K562 (cell line): Measurements from ENCODE around the gene GRIP1. TPM values are rescaled to one million over a fixed set of nuclear protein-coding genes. Genes with fewer than 3 reads are reported as not detected.

Source experiments
- MAFF ChIP-seq: IDR thresholded peaks from 2 replicates; pipeline ENCODE4 v1.6.1; 2012; ENCODE audit warnings: low read length, improper control_type of control experiment
- MGA ChIP-seq: fragments of 450-650 bp; IDR thresholded peaks from 2 replicates; pipeline ENCODE4 v1.6.1; 2016; ENCODE audit warnings: mild to moderate bottlenecking, moderate library complexity
- POU5F1 ChIP-seq: fragments of 150-350 bp; IDR thresholded peaks from 2 replicates; pipeline ENCODE4 v1.6.1; 2014; ENCODE audit warnings: borderline replicate concordance, low read length, low read depth, mild to moderate bottlenecking; ENCODE audit not compliant: partially characterized antibody
- ZBTB40 ChIP-seq, 2 experiments: fragments of 450-650 bp in 1 of 2; sonication (generic) in 1 of 2; formaldehyde crosslinking in 1 of 2; IDR thresholded peaks; 2 replicates each; pipeline versions ENCODE4 v1.7.1 to v1.9.0; 2016 to 2022; ENCODE audit warnings: inconsistent platforms in 1 of 2, mild to moderate bottlenecking in 1 of 2, missing genetic modification reagents in 1 of 2
- polyA plus RNA-seq, 8 experiments: library from polyadenylated mRNA; depleted of rRNA in 4 of 8; stranded (reverse) in 5 of 8; unstranded in 3 of 8; fragments of >200 nt; fragmentation: Nextera tagmentation in 2 of 8; fragmentation: Illumina TruSeq in 1 of 8; extraction: Ambion mirVana in 2 of 8; extraction: Trizol in 1 of 8; gene quantifications; 2 replicates each; pipeline versions ENCODE4 v1.2.1 to v1.2.3, GENCODE V29; 2011 to 2014; ENCODE audit warnings: inconsistent platforms in 1 of 8, missing spikeins in 1 of 8
- total RNA-seq, 7 experiments: library from RNA; depleted of rRNA in 6 of 7; stranded (reverse); fragments of >200 nt in 6 of 7; fragmentation: Illumina TruSeq in 2 of 7; extraction: Trizol in 2 of 7; gene quantifications; 2 replicates each; pipeline versions ENCODE4 v1.2.1 to v1.2.3, GENCODE V29; 2011 to 2021; ENCODE audit warnings: low replicate concordance in 1 of 7

Gene GRIP1
- total and polyA plus RNA-seq, 9 of the 15 experiments (the other 6 are each of a cell fraction or from before 2014, with no cell fraction given) = 0.28 to 1.2 (median 0.45) TPM

- TF ChIP-seq MAFF = 0 out of 2 replicates have a peak, but pooled peaks have one; percentile 18
- no peak for TF ChIP-seq POU5F1
- no peak; the same call in 1 of the 2 replicates for TF ChIP-seq ZBTB40 (IDR thresholded peaks at IDR 0.05)
- no peak for TF ChIP-seq ZBTB40 (CRISPR knock-in tag; IDR thresholded peaks at IDR 0.05)
- TF ChIP-seq MGA = peak; percentile 51; the same call in 1 of the 2 replicates
These were observed 376.7 kb downstream of the GRIP1 start, which contains the start of gene HELB (continued) for GRCh38 chr12:66301944-66302826.
